Measurements from ENCODE around the gene BICD1. TPM values are rescaled to one million over a fixed set of nuclear protein-coding genes. Genes with fewer than 3 reads are reported as not detected.
A peak's percentile ranks its signal among the peaks of the same experiment; 100 is the strongest.

Gene BICD1
- total RNA-seq, 1 donor from 2014 or later, result 13.1 TPM

DNA sequence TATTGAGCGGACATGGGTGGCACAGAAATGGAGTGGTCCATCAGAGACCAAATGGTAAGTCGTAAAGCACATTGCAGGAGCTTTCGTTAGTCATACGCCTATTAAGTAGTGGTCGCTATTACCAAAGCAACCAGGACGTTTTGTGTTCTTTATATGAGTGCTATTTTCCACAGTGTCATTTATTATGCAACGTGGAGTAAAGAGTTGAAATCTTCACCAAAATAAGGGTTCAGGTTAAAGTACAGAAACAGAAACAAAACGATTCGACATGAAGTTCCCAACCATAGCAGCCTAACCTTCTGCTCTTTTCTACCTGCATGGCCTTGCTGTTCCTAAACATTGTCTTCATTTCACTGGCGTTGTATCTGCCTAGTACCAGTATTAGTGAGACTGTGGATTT is 272.6 kb downstream of the BICD1 start:
- no peaks in the 10 kb centered on the region for H3K27me3 ChIP-seq (ENCODE audit: control insufficient read depth, insufficient read depth, low read length)
- no peak for DNase-seq (ENCODE audit: low read depth)
- no peak overlapping the region for H3K4me3 ChIP-seq (ENCODE audit: low read depth, low read length)
- no peak for TF ChIP-seq CTCF (IDR thresholded peaks at IDR 0.05; ENCODE audit: insufficient read depth, low read length, poor library complexity, severe bottlenecking)
- H3K36me3 ChIP-seq (ENCODE audit: control insufficient read depth, insufficient read depth, low read length), result no peaks in the 10 kb centered on the region

- Histone ChIP-seq H3K36me3 (ENCODE audit: control insufficient read depth, insufficient read depth, low read length) (no peaks in the 10 kb centered on the region), H3K4me3 (ENCODE audit: low read depth, low read length) (no peak overlapping the region), H3K27me3 (ENCODE audit: control insufficient read depth, insufficient read depth, low read length) (no peaks in the 10 kb centered on the region)
- no peak for DNase-seq (ENCODE audit: low read depth)
- no peak for TF ChIP-seq CTCF (IDR thresholded peaks at IDR 0.05; ENCODE audit: insufficient read depth, low read length, poor library complexity, severe bottlenecking)
Observed at GRCh38 chr12:32379667-32380066, 273.0 kb downstream of the BICD1 start.

DNA sequence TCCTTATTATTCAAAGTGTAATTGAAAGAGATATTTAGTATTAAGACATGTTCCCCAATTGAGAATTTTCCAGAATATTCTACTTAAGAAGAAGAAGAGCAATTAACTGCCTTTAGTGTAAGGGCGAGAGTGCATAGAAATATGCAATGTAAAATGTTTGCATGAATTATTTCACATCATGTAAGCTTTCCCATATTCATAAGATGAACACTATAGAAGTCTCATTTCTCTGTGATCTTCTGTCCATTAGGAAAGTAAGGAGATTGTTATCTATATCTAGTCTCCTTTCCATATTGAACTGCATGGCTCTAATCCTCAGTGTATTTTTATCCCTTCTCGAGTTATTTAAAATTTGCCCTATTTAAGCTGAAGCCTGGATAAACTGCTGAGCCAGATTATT is 275.6 kb downstream of the BICD1 start:
- Histone ChIP-seq H3K4me3 (ENCODE audit: low read depth, low read length) (no peak overlapping the region), H3K36me3 (ENCODE audit: control insufficient read depth, insufficient read depth, low read length) (no peaks in the 10 kb centered on the region), H3K27me3 (ENCODE audit: control insufficient read depth, insufficient read depth, low read length) (no peaks in the 10 kb centered on the region)
- no peak for DNase-seq (ENCODE audit: low read depth)
- no peak for TF ChIP-seq CTCF (IDR thresholded peaks at IDR 0.05; ENCODE audit: insufficient read depth, low read length, poor library complexity, severe bottlenecking)

GRCh38 chr12:32390572-32391219 is 284.0 kb downstream of the BICD1 start:
- no peak for DNase-seq (ENCODE audit: low read depth)
- TF ChIP-seq CTCF (IDR thresholded peaks at IDR 0.05; ENCODE audit: insufficient read depth, low read length, poor library complexity, severe bottlenecking), result no peak
- peak overlapping the region; percentile 44 for H3K4me3 ChIP-seq (ENCODE audit: low read depth, low read length)
- H3K36me3 ChIP-seq (ENCODE audit: control insufficient read depth, insufficient read depth, low read length), result no peaks in the 10 kb centered on the region
- no peaks in the 10 kb centered on the region for H3K27me3 ChIP-seq (ENCODE audit: control insufficient read depth, insufficient read depth, low read length)

DNA sequence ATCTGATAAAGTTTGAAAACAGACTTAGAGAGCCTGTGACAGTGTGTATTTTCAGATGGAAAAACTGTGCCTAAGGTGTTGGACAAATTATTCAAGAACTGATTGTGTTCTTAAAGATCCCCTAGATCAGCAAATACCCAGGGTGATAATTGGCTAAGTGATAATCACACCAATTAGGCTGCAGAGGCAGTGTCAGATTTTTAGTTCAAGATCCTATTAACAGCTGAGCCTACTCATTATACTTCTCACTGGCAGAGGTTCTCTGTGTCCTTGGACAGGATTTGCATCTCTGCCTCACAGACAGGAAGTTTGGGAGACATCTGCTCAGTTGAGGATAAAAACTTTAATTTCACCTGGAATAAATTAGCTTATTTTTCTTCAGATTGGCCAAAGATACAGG is 288.4 kb downstream of the BICD1 start:
- Histone ChIP-seq H3K27me3 (ENCODE audit: control insufficient read depth, insufficient read depth, low read length) (no peaks in the 10 kb centered on the region), H3K36me3 (ENCODE audit: control insufficient read depth, insufficient read depth, low read length) (no peaks in the 10 kb centered on the region), H3K4me3 (ENCODE audit: low read depth, low read length) (no peak overlapping the region)
- DNase-seq (ENCODE audit: low read depth), result no peak
- TF ChIP-seq CTCF (IDR thresholded peaks at IDR 0.05; ENCODE audit: insufficient read depth, low read length, poor library complexity, severe bottlenecking), result no peak

DNA sequence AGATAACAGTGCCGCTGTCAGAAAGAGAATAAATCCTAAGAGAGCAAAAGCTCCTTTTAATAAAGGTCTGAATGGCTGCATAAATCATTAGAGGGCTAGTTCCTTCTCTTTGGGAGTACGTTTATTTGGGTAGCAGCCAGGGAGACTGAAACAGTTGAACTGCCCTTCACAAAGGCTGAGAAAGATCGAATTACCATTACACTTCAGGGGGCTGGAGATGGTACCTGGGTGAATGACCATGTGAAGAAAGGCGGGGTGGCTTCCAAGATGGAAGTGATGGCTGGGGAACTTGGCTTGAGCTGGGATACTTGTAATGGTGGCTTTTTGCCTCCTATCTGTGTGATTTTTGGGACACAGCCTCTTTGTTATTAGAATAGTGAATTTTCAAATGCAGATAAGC is 291.0 kb downstream of the BICD1 start:
- DNase-seq (ENCODE audit: low read depth), result no peak
- Histone ChIP-seq H3K27me3 (ENCODE audit: control insufficient read depth, insufficient read depth, low read length) (no peaks in the 10 kb centered on the region), H3K36me3 (ENCODE audit: control insufficient read depth, insufficient read depth, low read length) (no peaks in the 10 kb centered on the region), H3K4me3 (ENCODE audit: low read depth, low read length) (no peak overlapping the region)
- no peak for TF ChIP-seq CTCF (IDR thresholded peaks at IDR 0.05; ENCODE audit: insufficient read depth, low read length, poor library complexity, severe bottlenecking)
